Inflammatory macrophage (primary cell): ENCODE results near the gene USP13.
A peak's percentile ranks its signal among the peaks of the same experiment; 100 is the strongest.
"Not testable (repeated sequence)": the region's sequence is repeated elsewhere in the genome, so short reads cannot be mapped to it uniquely, and the experiment has no call there.

Experiments
- DNase-seq, 2 donors: peaks; one replicate each; pipeline ENCODE4 v3.0.0-alpha.2; 2020 to 2022
- total RNA-seq, 18 experiments: gene quantifications; one replicate each; lab custom pipeline; 2026; ENCODE audit warnings: mixed read lengths in 6 of 18, inconsistent platforms in 2 of 18; lab: John Stamatoyannopoulos, UW

Gene USP13, protein sequence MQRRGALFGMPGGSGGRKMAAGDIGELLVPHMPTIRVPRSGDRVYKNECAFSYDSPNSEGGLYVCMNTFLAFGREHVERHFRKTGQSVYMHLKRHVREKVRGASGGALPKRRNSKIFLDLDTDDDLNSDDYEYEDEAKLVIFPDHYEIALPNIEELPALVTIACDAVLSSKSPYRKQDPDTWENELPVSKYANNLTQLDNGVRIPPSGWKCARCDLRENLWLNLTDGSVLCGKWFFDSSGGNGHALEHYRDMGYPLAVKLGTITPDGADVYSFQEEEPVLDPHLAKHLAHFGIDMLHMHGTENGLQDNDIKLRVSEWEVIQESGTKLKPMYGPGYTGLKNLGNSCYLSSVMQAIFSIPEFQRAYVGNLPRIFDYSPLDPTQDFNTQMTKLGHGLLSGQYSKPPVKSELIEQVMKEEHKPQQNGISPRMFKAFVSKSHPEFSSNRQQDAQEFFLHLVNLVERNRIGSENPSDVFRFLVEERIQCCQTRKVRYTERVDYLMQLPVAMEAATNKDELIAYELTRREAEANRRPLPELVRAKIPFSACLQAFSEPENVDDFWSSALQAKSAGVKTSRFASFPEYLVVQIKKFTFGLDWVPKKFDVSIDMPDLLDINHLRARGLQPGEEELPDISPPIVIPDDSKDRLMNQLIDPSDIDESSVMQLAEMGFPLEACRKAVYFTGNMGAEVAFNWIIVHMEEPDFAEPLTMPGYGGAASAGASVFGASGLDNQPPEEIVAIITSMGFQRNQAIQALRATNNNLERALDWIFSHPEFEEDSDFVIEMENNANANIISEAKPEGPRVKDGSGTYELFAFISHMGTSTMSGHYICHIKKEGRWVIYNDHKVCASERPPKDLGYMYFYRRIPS
- 2.4 to 23.1 (median 7.4) reads per million in 18 experiments for total RNA-seq

DNA sequence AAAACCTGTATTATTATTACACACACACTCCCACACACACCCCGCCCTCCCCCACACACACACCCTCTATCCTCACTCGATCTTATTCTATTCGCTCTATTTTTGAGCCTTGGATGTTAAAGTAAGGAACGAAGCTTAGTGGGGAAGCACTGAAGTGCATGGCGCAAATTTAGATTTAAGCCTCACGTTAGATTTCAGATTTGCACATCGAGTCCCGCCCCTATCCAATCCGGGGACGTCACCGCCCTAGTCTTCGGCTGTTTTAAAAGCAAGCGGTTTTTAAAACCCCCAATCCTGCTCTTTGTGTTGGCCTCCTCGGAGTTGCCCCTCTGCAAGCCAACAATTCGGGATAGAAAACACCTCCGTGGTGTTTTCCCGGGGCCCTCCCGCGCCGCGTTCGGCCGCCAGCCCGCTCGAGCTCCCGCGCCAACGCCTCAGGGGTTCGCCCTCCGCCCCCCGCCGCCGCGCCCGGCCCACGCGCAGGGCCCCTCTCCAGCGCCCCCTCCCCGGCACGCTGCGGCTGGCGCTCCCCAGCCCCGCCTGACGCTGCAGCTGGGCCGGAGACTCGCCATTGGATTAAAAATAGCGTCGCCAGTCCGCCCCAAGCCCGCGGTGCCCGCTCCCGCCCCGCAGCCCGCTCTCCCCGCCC lies at the start of gene USP13:
Gene USP13 (plus strand): TSS at position 594 of the 649 bp plus-strand sequence. CDS start 186 bp downstream, outside the sequence.
- DNase-seq: peak; percentile 50 to 54

- DNase-seq: peak; percentile 53 to 62
These were observed 49.5 kb upstream of the USP13 start for GRCh38 chr3:179603321-179603720.

DNA sequence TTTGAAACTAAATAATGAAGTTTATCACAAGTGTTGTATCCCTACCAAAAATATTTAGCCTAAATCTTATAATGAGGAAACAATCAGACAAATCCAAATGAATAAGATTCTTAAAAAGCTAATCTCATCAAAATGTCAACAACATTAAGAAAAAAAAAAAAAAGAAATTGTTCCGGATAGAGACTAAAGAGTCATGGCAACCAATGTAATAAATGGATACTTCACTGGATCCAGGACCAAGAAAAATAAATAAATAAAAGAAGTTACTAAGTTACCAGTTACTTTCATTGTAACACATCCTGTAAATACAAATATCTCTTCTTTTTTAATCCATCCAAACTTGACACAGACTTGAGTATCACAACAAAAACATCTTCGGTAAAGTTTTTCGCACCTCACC lies 49.0 kb upstream of the USP13 start:
- no peak for DNase-seq

DNA sequence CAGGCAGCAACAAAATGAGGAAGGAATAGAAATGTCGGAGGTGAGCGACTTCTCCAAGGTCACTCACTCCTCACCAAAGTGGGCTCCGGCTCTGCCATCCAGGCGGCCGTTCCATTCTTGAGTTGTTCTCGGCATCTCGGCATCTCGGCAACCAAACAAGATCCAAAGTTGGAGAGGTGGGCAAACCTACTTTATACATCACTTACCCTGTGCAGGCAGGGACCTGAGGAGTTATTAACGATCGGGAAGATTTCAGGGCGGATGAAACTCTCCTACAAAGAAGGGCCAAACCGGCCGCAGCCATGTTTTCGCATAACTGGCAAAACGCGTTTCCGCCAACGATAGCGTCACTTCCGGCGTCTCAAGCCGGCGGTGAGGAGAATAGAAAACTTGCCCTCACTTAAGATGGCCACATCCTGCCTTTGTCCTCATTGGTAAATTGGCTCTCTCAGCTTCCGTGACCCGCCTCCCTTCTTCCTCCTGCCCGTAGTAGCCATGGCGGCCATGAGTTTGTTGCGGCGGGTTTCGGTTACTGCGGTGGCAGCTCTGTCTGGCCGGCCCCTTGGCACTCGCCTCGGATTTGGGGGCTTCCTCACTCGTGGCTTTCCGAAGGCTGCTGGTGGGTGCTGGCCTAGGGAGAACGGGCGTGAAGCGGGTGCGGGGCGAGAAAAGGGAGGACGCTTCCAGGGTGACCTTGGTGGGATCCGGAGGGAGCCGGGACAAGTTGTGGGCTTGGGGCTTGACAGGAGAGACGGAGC lies 48.3 kb upstream of the USP13 start, which contains the start of the genes MRPL47 and NDUFB5:
Gene MRPL47 (minus strand): TSS at position 318 of the 758 bp plus-strand sequence. CDS start 14 bp downstream, at position 304.
Gene NDUFB5 (plus strand): TSS at position 474 of the 758 bp plus-strand sequence. CDS start 22 bp downstream, at position 496.
- peak; percentile 98 for DNase-seq

- DNase-seq: peak in 1 of 2 donors; percentile 11
These were observed 46.2 kb upstream of the USP13 start for GRCh38 chr3:179606534-179607085.

- DNase-seq: peak; percentile 8 to 45
These were observed 43.7 kb upstream of the USP13 start for GRCh38 chr3:179608931-179609720.

DNA sequence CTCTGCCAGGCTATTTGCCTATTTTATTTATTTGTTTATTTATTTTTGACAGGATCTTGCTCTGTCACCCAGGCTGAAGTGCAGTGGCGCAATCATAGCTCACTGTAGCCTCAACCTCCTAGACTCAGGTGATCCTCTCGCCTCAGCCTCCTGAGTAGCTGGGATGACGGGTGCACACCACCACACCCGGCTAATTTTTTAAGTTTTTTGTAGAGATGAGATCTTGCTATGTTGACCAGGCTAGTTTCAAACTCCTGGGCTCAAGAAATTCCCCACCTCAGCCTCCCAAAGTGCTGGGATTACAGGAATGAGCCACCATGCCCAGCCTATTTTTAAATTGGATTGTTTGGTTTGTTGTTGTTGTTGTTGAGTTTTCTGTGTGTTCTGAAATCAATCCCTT lies 42.8 kb upstream of the USP13 start:
- DNase-seq: no peak

GRCh38 chr3:179613807-179614206 lies 39.0 kb upstream of the USP13 start:
- DNase-seq: no peak

GRCh38 chr3:179615458-179616173 lies 37.2 kb upstream of the USP13 start:
- DNase-seq: peak; percentile 14 to 48

DNA sequence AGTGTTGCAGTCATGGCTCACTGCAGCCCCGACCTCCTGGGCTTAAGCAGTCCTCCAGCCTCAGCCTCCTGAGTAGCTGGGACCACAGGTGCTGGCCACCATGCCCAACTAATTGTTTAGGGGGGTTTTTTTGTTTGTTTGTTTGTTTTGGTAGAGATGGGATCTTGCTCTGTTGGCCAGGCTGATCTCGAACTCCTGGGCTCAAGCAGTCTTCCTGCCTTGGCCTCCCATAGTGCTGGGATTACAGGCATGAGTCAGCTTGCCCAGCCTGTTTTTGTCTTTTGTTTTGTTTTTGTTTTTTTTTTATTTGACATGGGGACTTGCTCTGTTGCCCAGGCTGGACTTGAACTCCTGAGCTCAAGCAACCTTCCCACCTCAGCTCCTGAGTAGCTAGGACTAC lies 30.8 kb upstream of the USP13 start:
- no peak for DNase-seq

GRCh38 chr3:179624451-179624850 lies 28.4 kb upstream of the USP13 start:
- DNase-seq: no peak

DNA sequence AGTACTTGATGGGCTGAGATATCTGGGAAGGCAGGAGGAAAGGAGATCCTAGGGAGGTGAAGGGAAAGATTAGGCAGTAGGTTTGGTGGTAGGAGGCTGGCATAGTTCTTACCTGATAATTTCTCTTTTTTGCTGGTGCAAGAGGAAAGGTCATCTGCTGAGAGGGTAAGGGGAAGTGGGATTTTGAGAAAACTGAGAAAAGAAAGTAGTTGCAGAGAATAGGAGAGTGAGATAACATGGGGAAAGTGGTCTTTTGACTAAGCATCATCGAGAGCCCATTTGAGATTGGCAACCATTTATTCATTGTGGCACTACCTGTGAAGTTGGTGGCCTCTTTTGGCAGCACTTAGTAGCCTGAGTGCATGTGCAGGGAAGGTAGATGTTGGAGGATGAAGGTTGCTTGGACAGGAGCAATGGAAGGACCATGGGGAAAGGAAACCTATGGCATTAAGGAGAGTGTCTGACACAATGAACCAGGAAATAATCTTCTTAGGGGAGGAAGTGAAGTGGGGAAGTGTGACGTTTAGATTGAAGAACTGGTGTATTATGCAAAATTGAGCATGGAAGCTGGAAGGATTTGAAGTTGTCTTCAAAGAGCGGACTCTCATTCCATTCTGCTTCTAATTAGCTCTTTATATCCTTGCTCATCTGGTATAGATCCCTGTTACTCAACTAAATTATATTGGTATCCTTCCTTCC lies 21.9 kb upstream of the USP13 start:
- no peak for DNase-seq

- no peak for DNase-seq
These were observed 12.4 kb upstream of the USP13 start for GRCh38 chr3:179640469-179640868.

DNA sequence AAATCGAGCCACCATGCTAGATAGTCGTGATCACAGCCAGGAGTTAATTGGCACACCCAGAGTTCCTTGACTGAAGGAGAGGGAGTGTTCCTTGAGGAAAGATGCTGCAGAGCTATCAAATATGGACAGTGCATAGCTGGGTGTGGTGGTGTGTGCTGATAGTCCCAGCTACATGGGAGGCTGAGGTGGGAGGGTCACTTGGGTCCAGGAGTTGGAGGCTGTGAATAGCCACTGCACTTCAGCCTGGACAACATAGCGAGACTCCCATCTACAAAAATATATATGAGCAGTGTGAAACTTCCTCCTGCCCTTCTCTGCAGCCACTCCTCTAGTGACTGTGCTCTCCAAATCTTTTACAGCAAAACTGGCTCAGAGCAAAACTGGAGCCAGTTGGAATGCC lies 10.0 kb upstream of the USP13 start:
- no peak for DNase-seq

DNA sequence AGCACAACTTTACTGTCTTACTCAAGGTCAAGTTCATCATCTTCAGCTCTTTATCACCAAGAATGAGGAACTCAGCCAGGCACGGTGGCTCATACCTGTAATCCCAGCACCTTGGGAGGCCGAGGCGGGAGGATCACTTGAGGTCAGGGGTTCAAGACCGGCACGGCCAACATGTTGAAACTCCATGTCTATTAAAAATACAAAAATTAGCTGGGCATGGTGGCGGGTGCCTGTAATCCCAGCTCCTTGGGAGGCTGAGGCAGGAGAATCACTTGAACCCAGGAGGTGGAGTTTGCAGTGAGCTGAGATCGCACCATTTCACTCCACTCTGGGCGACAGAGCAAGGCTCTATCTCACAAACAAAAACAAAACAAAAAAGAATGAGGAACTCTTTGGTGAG lies 9.0 kb upstream of the USP13 start:
- not testable (repeated sequence) for DNase-seq

DNA sequence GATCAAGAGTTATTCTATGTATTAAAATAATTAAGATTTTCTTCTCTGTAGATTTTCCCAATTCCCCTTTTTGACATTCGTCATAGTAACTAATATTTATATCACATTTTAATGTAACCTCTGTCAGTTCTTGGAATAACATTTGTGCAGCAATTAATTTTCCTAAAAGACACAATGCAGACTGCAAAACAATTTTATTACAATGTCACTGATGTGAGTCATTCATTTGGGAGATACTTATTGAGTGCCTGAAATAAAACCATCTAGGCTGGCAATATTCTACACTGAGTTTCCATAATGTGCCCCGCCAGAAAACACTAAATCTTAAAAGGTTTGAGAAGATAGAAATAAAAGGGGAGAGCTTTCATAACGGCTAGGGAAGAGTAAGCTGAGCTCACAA lies 6.7 kb upstream of the USP13 start:
- no peak for DNase-seq

DNA sequence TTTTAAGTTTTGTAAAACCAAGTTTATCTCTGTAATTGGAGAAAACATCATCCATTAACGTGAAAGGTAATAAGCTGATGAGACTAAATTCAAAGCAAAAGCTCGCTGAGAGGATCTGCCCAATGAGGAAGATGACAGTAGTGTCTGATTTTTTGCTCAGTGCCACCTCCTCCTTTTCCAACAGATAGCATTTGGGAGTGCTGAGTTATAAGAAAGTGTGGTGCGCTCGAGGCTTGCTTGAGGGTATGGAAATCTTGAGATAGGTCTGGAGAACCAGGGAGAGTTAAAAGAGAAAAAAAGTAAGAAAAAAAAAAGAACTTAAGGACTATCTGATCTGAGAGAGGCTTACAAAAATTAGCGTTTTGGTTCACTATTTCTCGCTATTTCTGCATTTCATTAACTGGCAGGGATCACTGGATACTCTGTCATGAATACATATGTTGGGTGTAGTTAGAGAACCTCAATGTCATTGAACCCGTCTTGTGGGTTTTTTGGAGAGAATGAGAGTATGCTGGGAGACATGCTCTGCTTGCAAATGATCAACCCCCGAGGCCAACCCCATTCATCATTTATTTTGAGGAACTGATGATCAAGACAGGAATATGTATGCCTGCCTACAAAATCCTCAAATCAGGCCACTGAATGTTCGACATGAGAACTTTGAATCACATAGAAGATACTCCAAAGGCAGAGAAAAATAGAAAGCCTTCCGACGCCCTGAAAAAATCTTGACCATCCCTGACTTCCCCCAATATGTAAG lies 973 bp upstream of the USP13 start:
- DNase-seq: no peak

DNA sequence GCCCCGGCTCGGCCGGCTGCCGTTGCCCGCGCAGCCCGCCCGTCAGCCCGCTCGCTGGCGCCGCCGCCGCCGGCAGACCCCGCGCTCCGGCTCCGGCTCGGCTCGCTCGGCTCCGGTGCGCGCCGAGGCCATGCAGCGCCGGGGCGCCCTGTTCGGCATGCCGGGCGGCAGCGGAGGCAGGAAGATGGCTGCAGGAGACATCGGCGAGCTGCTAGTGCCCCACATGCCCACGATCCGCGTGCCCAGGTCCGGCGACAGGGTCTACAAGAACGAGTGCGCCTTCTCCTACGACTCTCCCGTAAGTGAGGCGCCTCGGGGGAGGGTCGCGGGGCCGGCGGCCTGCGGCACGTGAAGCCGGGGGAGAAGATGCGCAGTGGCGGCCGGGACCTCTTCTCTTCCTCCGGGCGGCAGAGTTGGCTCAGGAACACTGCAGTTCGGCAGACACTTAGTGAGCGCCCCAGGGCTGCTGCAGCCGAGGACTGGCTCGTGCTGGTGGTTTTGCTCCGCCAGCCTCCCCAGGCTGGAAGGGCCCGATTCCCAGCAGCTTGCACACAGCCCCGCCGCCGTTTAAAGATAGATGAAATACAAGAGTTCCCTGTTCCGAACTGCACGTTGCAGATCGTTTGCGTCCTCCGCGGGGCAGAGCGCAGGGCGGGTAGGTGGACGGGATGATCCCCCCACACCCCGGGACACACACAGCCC lies 407 bp downstream of the USP13 start:
- DNase-seq: peak; percentile 64 to 69
